ENCODE data around the gene HOXA1. TPM values are rescaled to one million over a fixed set of nuclear protein-coding genes. Genes with fewer than 3 reads are reported as not detected.

The HOXA1 gene
- total RNA-seq, 6 experiments from 2014 or later, result 0.28 to 0.81 (median 0.45) TPM

DNA sequence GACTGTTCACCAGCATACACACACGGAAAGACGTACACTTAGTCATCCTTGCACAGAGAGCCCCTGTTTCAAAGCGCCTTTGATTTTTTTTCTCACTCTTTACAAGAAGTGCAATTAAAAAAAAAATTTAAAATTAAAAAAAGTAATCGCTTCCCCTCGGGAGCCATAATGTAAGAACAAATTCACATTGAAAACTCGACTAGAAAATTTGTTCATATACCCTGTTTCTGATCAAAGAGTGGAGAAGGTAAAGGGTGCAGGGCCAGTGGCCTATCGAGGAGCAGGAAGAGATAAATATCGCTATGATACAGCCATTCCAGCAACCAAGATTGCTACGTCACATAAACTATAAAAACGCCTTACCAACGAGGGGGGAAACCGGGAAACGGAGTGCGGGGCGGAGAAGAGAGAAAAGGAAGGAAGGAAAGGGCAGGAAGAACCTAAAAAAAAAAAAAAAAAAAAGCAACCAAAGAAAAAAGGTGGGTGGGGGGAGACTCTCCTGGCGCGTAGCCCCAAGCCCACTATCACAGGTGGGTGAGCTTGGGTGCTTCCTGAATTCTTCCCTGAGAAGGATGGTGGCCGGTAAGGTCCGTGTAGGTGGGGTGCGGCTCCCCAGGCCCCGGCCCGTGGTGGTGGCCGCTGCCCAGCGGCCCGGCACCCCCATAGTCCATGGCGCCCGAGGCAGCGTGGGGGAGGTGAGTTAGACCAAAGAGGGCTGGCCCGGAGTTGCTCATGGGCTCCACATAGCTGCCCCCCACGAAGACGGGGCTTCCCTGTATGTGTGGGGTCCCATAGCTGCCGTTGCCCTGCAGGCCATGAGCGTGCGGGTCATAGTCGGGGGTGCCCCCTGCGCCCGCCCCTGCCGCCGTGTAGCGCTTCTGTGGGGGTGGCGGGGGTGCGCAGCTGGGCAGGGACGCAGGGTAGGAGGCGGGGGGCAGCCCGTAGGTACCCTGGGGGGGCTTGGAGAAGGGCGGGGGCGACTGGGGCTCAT lies 11.9 kb upstream of the HOXA1 start:
- DNase-seq, result no peak
- H3K36me3 Mint-ChIP-seq (ENCODE audit: low read depth), result peaks cover 14% of the 10 kb centered on the region
- TF ChIP-seq CTCF (IDR thresholded peaks at IDR 0.05), result no peak
- H3K4me3 Mint-ChIP-seq, result no peak overlapping the region
- no peaks in the 10 kb centered on the region for H3K9me3 Mint-ChIP-seq
- no peak overlapping the region for H3K27ac Mint-ChIP-seq
- H3K4me1 Mint-ChIP-seq (ENCODE audit: low read depth), result peaks cover 42% of the 10 kb centered on the region
- H3K27me3 Mint-ChIP-seq (ENCODE audit: insufficient read depth), result peaks cover 31% of the 10 kb centered on the region

- H3K36me3 Mint-ChIP-seq (ENCODE audit: low read depth), result peaks cover 14% of the 10 kb centered on the region
- peaks cover 43% of the 10 kb centered on the region for H3K4me1 Mint-ChIP-seq (ENCODE audit: low read depth)
- TF ChIP-seq CTCF (IDR thresholded peaks at IDR 0.05), result no peak
- no peak overlapping the region for H3K27ac Mint-ChIP-seq
- peak overlapping the region; percentile 24; the same call in 1 of the 2 replicates for H3K4me3 Mint-ChIP-seq
- peaks cover 37% of the 10 kb centered on the region for H3K27me3 Mint-ChIP-seq (ENCODE audit: insufficient read depth)
- no peak for DNase-seq
- no peaks in the 10 kb centered on the region for H3K9me3 Mint-ChIP-seq
Observed at GRCh38 chr7:27106901-27107240, 11.1 kb upstream of the HOXA1 start.

DNA sequence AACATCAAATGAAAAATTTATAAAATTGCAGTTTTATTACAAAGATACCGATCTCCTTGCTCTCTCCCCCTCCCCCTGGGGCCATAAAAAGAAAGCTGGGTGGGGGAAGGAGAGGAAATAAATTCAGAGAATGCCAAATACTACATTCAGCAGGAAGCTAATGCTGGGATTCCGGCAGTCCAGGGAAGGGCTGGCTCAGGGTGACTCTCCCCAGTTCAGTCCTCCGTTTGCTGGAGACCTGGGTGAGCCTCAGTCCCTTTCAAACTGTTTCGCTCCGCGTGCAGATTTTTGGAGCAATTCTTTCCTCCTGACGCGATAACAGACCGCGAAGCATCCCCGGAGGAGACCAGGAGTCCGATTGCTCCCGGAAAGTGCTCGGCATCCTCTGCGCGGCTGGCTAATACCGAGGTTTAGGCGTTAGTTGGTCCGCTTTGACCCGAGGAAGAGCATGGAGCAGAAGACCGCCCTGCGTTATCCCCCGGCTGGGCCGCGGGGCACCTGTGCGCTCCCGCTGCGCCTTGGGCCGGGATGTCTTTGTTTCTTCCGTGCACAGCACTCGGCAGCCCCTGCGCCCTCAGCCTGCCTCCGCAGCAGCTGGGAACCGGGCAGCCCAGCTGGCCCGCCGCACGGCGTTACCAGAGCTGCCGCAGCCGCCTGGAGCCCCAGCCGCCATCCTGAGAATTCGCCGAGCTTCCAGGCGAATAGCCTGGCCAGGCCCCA lies 10.5 kb upstream of the HOXA1 start:
- TF ChIP-seq CTCF (IDR thresholded peaks at IDR 0.05), result no peak
- H3K4me3 Mint-ChIP-seq, result peak overlapping the region; percentile 43; the same call in 1 of the 2 replicates
- peaks cover 42% of the 10 kb centered on the region for H3K27me3 Mint-ChIP-seq (ENCODE audit: insufficient read depth)
- H3K4me1 Mint-ChIP-seq (ENCODE audit: low read depth), result peaks cover 38% of the 10 kb centered on the region
- no peak overlapping the region for H3K27ac Mint-ChIP-seq
- H3K9me3 Mint-ChIP-seq, result no peaks in the 10 kb centered on the region
- no peak for DNase-seq
- peaks cover 19% of the 10 kb centered on the region for H3K36me3 Mint-ChIP-seq (ENCODE audit: low read depth)

GRCh38 chr7:27105301-27106031 lies 9.7 kb upstream of the HOXA1 start:
- TF ChIP-seq CTCF (IDR thresholded peaks at IDR 0.05), result no peak
- no peak overlapping the region for H3K4me3 Mint-ChIP-seq
- peaks cover 44% of the 10 kb centered on the region for H3K27me3 Mint-ChIP-seq (ENCODE audit: insufficient read depth)
- H3K4me1 Mint-ChIP-seq (ENCODE audit: low read depth), result peaks cover 29% of the 10 kb centered on the region
- no peak overlapping the region for H3K27ac Mint-ChIP-seq
- no peaks in the 10 kb centered on the region for H3K9me3 Mint-ChIP-seq
- no peak for DNase-seq
- peaks cover 27% of the 10 kb centered on the region for H3K36me3 Mint-ChIP-seq (ENCODE audit: low read depth)

DNA sequence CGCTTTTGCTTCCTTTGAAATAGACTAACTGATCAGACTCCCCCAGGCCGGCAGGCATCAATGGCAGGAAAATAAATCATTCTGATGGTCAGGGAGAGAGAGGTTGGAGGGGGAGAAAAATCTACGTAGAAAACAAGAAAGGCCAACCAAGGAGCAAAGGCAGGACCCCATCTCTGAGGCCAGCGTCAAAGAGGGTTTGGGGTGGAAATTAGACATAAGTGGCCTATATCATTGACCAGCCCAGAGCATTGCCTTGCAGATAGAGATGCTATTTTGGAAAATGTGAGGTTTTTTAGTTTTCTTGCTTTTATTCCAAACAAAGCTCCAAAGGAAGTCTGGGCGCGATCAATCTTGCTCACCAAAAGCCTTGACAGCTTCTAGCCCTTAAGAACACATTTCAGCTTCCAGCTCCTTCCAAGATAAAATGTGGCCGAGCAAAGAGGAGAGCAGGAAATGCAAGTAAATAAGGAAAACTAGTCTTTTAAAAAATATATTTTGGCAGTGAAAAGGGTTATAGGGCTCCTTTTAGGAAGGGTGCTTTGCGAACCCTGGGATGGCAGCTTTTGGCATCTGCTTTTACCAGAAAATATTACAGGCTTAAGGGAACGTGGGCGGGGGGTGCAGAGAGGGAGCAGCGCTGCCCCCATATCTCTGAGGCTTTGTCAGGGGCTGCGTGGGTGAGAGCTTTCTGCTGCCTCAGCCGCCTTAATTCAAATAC lies 8.7 kb upstream of the HOXA1 start:
- no peaks in the 10 kb centered on the region for H3K9me3 Mint-ChIP-seq
- DNase-seq, result no peak
- no peak overlapping the region for H3K4me3 Mint-ChIP-seq
- no peak for TF ChIP-seq CTCF (IDR thresholded peaks at IDR 0.05)
- H3K27ac Mint-ChIP-seq, result no peak overlapping the region
- peaks cover 37% of the 10 kb centered on the region for H3K36me3 Mint-ChIP-seq (ENCODE audit: low read depth)
- H3K27me3 Mint-ChIP-seq (ENCODE audit: insufficient read depth), result peaks cover 44% of the 10 kb centered on the region
- peaks cover 29% of the 10 kb centered on the region for H3K4me1 Mint-ChIP-seq (ENCODE audit: low read depth)
